Sciatic nerve (tissue), 2 donors: ENCODE data around the gene TRIM2. TPM values are rescaled to one million over a fixed set of nuclear protein-coding genes. Genes with fewer than 3 reads are reported as not detected.

Source experiments
- ATAC-seq: fragments of 200-7000 bp; cut with Tn5 transposase; one replicate; pipeline ENCODE4 v1.9.1; 2020; ENCODE audit warnings: mild to moderate bottlenecking, moderate library complexity
- DNase-seq: peaks from one replicate; pipeline ENCODE4 v3.0.0-alpha.2; 2020; ENCODE audit warnings: low spot score
- intact Hi-C: fragments of 100-400 bp; cut with DNase I; formaldehyde crosslinking; loops from one replicate; pipeline ENCODE4 v1.14.2; 2022
- total RNA-seq: library from RNA; stranded (reverse); fragmentation: NEBNext Ultra II Directional; extraction: Animal tissue kit (Norgen Biotek cat#: 25700); gene quantifications from one replicate; pipeline ENCODE4 v1.2.1, GENCODE V29; 2021
- donor health status: DM: no; HTN: no; CAD: no.
- donor health status: DM: no; HTN: no; CAD: no.

Gene TRIM2
- total RNA-seq, 1 donor from 2014 or later = 60.9 TPM

- DNase-seq = no peak
- intact Hi-C loops = no loop called here
- no peak for ATAC-seq
Measured at GRCh38 chr4:153261914-153262313, 57.7 kb downstream of the TRIM2 start.

- intact Hi-C loops = no loop called here
- DNase-seq (no peak), ATAC-seq (no peak)
Measured at GRCh38 chr4:153265306-153266047, 61.2 kb downstream of the TRIM2 start.

- ATAC-seq (no peak), DNase-seq (no peak)
- intact Hi-C loops = no loop called here
Measured at GRCh38 chr4:153266988-153267387, 62.7 kb downstream of the TRIM2 start.

GRCh38 chr4:153267890-153268289 is 63.6 kb downstream of the TRIM2 start:
- intact Hi-C loops = no loop called here
- DNase-seq (no peak), ATAC-seq (no peak)

GRCh38 chr4:153268295-153268694 is 64.1 kb downstream of the TRIM2 start:
- no peak for ATAC-seq
- no peak for DNase-seq
- intact Hi-C loops = no loop called here

- DNase-seq (no peak), ATAC-seq (no peak)
Measured at GRCh38 chr4:153269218-153269990, 65.2 kb downstream of the TRIM2 start.

GRCh38 chr4:153270361-153270760 is 66.1 kb downstream of the TRIM2 start:
- no peak for DNase-seq

More at GRCh38 chr4:153269218-153269990, 65.2 kb downstream of the TRIM2 start:
- intact Hi-C loops = no loop called here

GRCh38 chr4:153271820-153272219 is 67.6 kb downstream of the TRIM2 start:
- intact Hi-C loops = no loop called here
- DNase-seq = no peak
- ATAC-seq = no peak

More at GRCh38 chr4:153270361-153270760, 66.1 kb downstream of the TRIM2 start:
- intact Hi-C loops = no loop called here
- no peak for ATAC-seq

- DNase-seq = no peak
- intact Hi-C loops = no loop called here
- no peak for ATAC-seq
Measured at GRCh38 chr4:153273751-153274150, 69.5 kb downstream of the TRIM2 start.

- no peak for DNase-seq
- no peak for ATAC-seq
- intact Hi-C loops = no loop called here
Measured at GRCh38 chr4:153274967-153275366, 70.7 kb downstream of the TRIM2 start.

GRCh38 chr4:153275380-153276276 is 71.4 kb downstream of the TRIM2 start:
- ATAC-seq (no peak), DNase-seq (no peak)
- intact Hi-C loops = no loop called here

- ATAC-seq = no peak
- intact Hi-C loops = no loop called here
- no peak for DNase-seq
Measured at GRCh38 chr4:153276971-153277370, 72.7 kb downstream of the TRIM2 start.

- intact Hi-C loops = no loop called here
- DNase-seq (no peak), ATAC-seq (no peak)
Measured at GRCh38 chr4:153281476-153281875, 77.2 kb downstream of the TRIM2 start.

GRCh38 chr4:153282023-153282422 is 77.8 kb downstream of the TRIM2 start:
- ATAC-seq (no peak), DNase-seq (no peak)
- intact Hi-C loops = no loop called here

GRCh38 chr4:153283260-153283659 is 79.0 kb downstream of the TRIM2 start:
- ATAC-seq (no peak), DNase-seq (no peak)
- intact Hi-C loops = no loop called here

GRCh38 chr4:153290134-153290533 is 85.9 kb downstream of the TRIM2 start:
- intact Hi-C loops = no loop called here
- no peak for DNase-seq
- ATAC-seq = no peak

GRCh38 chr4:153291562-153291961 is 87.3 kb downstream of the TRIM2 start:
- DNase-seq (no peak), ATAC-seq (no peak)
- intact Hi-C loops = no loop called here

- no peak for DNase-seq
- intact Hi-C loops = no loop called here
- ATAC-seq = no peak
Measured at GRCh38 chr4:153292897-153293741, 88.9 kb downstream of the TRIM2 start.

- no peak for DNase-seq
- intact Hi-C loops = no loop called here
- no peak for ATAC-seq
Measured at GRCh38 chr4:153293742-153294057, 89.5 kb downstream of the TRIM2 start.
